HG03196 (cell line): ENCODE measurements around the gene FAM234B.

Source experiments
- ATAC-seq: cut with Tn5 transposase; IDR thresholded peaks from one replicate; pipeline ENCODE4 v1.9.1; 2021; ENCODE audit not compliant: unreplicated experiment

The FAM234B gene

DNA sequence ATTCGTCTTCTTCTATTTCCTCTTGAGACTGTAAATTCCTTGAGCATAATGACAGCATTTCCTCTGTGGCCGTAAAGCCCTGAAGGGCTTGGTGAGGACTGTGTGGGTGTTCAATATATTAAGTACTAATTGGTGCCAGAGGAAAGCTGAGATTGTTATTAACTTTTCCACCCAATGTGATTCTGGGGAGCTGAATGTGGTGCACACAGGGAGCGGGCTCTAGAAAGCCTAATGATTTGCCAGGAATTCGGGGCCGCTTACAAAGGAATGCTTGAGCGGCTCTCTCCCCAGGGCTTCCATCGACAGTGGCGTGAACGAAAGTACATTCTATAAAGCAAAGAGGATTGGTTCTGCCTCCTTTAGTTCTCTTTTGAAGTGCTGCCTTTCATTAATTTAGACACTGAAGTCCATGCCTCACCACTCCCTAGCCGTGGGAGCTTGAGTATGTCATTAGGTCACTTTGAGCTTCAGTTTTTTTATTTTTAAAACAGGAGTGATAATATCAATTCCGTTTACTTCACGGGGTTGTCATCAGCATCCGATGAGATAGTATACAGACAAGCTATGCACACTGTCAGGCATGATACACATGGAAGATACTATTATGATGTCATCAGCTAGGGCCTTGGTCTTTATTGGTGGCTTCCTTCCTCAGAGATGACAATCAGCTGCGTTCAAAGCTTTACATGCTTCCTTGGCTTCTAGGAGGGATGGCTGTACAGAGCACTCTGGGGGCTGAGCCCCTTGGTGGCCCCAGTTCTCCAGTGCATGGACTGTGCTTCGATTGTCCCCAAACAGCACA is 70.3 kb downstream of the FAM234B start:
- no peak for ATAC-seq

DNA sequence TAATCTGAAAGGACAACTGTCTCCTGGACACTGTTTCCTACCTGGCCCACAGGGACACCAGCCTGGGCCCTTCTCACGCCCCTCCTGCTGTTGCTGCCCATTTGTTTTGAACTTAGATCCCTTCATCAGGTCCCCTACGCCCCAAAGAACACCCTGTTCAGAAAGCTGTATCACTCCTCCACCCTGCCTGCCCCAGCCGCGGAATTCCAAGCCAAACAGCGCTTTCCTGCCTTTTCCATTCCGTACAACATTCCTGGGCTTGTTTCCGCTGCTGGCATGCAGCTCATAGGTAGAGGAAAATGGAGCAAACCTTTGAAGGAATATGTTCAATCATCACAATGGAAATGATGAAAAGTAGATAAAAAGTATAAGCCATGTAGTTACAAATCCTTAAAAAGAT is 72.1 kb downstream of the FAM234B start:
- no peak for ATAC-seq

DNA sequence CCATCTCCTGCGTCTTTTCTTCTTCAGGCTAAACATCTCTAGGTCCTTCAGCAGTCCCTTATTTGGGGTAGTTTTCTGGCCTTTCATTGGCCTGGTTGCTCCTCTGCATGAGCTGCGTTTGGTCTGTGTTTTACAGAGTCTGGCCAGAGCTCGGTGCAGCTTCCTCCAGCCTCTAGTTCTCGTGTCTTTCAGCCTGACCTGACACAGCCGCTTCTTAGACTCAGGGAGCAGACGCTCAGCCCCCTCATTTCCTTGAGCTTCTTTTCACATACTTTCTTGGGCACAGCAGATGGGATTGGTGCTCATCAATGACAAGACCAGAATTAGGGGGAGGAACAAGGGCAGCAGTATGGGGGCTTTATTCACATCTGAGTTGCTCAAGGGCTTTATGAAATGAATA is 72.8 kb downstream of the FAM234B start:
- no peak for ATAC-seq

DNA sequence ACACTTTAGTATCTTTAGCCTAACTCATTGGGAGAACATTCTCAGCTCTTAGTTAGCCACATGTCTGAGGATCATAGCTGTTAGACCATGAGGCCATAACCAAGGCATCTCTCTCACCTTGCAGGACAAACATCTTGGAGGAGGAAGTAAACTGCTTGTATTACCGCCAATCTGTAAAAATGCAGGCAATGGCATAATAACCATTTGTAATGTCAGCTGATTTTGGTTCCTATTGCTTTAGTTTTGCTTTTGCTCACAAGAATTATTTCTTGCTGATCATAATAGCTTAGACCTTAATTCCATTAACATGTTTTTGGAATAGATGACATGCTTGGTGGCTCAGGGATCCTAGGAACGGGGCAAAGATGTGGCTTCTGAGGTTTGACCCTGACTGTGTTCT is 75.6 kb downstream of the FAM234B start:
- no peak for ATAC-seq

DNA sequence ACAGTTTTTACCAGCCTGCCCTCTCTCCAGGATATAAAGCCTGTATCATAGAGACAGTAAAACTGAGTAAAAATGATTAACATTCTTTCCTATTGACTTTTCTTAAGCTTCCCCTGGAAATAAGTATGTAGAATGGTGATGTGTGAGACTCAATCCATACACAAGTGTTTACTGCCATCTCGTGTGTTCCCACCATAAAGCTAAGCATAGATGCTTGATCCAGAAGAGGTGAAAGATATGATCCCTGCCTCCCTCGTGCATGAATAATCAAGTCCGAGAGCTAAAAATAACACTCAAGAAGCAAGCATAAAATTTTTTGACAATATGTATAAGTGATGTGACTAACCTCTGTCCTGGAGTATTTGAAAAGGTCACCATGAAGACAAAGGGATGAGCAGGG is 76.2 kb downstream of the FAM234B start:
- ATAC-seq, result no peak

DNA sequence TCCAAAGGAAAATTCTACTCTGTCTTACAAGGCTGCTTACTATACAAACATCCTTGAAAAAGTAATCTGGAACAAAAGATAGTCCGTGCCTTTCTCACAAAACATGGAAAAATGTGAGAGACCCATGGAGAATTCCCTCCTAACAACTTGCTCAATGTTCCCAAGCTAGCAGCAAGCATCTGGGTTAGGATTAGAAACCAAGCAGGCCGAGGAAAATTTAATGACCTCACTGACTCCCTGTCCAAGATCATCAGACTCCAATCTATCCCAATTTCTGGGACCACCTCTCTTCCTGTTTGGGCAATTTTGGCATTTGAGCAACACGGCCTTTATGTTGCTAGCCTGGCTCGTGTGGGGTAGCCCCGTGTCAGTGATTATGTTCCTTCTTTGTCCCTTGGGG is 77.4 kb downstream of the FAM234B start:
- no peak for ATAC-seq

DNA sequence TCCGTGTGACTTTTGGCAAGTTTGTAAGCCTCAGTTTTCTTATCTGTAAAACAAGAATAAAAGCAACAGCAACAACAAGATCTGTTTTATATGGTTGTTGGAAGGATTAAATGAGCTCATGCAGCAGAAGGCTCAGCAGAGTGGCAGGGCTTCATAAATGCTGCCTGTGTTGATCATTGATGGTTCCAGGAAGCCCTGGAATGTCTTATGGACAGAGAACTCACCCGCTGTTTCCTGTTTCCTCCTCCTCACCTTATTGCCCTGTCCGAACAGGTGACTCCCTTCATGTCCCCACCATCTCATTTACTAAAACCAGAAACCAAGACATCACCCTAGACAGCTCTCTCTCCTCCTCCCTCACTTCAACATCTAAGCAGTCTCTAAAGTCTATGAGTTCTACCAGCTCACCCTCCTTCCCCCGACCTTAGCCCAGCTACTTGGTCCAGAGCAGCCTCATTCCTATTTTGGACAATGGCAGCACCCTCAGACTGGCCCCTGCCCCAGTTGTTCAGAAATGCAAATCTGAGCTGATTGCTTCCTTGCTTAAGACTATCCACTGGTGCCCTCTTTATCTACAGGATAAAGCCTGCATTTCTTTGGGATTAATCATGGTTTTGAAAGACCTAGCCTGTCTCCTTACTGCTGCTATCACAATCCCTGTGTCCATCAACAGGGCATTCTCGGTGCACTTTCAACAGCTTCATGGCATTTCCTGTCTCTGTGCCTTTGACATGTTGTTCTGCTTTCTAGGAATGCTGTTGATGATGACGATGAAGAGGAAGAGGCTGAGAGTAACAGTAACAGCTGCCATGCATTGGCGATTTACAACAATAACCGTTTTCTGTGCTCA is 80.7 kb downstream of the FAM234B start:
- no peak for ATAC-seq

DNA sequence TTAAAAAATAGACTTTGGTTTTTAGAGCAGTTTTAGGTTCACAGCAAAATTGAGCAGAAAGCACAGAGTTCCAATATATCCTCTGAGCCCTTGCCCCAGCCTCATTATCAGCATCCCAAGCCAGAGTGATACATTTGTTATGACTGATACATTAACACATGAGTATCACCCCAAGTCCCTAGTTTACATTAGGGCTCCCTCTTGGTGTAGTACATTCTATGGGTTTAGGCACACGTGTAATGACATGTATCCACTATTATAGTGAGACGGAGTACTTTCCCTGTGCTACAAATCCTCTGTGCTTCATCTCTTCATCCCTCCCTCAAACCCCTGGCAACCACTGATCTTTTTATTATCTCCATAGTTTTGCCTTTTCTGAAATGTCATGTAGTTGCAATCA is 81.8 kb downstream of the FAM234B start:
- no peak for ATAC-seq

DNA sequence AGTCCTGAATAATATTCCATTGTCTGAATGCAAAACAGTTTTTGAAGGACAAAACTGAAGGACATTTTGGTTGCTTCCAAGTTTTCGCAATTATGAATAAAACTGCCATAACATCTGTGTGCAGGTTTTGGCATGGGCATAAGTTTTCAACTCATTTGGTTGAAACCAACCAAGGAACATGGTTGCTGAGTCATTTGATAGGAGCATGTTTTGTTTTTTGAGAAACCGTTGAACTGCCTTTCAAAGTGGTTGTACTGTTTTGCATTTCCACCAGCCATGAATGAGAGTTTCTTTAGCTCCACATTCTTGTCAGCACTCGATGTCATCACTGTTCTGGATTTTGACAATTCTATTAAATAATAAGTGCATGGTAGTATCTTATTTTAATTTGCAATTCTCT is 82.3 kb downstream of the FAM234B start:
- ATAC-seq, result no peak

DNA sequence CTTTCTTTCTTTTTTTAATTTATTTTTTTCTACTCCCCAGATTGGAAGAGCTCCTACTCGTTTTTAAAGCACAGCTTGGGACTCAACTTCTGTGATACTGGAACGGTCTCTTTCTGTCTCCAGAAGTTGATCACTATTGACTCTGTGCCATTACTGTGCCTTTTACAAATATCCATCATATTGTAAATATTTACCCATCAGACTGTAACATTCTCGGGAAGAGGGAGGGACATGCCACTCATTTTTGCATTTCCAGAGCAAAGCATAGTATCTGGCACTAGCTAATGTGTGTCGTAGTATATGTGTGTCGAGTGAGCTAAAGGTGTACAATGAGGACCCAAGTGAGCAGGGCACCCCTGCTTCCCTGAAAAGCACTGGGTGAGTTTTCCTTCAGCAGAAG is 83.3 kb downstream of the FAM234B start:
- no peak for ATAC-seq

DNA sequence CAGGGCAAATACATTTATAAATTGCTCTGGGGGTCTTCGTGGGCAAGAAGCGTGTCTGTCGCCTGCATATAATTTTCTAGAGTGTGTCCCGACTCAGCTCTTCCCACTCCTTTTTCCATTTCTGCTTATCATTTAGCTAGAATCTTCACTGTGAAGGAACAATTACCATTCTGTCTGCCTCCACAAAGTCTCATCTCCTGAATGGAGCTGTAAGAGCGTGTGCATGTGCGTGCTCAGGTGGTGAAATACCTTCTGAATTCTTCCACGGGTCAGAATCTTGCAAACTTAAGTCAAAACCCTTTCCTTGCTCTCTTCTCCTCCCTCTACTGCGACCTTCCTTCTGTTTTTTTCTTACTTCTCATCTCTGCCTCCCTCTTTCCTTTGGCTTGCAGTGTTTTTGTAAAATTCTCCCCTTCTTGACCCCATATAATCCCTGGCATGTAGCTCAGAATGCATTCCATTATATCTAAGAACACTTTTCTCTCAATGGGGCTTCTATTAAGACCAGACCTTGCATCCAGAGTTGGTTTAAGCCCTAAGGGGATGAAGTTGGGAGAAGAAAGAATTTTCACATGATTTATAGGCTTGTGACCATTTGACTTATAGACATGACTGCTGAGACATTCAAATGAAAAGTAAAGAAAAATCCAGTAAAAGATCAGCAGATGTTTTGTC is 84.2 kb downstream of the FAM234B start:
- no peak for ATAC-seq

DNA sequence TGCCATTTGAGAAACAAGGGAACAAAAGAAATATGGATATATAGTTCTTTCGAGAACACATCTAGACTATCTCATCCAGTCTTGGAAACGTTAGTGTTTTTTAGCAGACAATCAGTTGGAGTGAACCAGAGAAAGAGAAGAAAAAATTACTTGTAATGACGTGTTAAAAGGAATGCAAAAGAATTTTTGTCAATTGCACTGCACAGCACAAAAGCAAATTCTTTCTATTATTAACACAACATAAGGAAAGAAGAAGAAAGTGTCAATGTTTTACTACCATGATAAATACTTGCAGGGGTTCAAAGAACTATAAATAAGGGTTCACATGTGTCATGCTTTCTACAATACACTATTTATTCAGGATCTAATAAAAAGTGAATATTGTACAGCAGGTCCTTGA is 86.8 kb downstream of the FAM234B start:
- no peak for ATAC-seq
